GM19372 (cell line): ENCODE results near the gene LBX2.
"Not testable (repeated sequence)": the region's sequence is repeated elsewhere in the genome, so short reads cannot be mapped to it uniquely, and the experiment has no call there.

Source experiments
- ATAC-seq: cut with Tn5 transposase; IDR thresholded peaks from one replicate; pipeline ENCODE4 v1.9.1; 2021; ENCODE audit warnings: mild to moderate bottlenecking, low read depth, moderate library complexity; ENCODE audit not compliant: unreplicated experiment

Gene LBX2

DNA sequence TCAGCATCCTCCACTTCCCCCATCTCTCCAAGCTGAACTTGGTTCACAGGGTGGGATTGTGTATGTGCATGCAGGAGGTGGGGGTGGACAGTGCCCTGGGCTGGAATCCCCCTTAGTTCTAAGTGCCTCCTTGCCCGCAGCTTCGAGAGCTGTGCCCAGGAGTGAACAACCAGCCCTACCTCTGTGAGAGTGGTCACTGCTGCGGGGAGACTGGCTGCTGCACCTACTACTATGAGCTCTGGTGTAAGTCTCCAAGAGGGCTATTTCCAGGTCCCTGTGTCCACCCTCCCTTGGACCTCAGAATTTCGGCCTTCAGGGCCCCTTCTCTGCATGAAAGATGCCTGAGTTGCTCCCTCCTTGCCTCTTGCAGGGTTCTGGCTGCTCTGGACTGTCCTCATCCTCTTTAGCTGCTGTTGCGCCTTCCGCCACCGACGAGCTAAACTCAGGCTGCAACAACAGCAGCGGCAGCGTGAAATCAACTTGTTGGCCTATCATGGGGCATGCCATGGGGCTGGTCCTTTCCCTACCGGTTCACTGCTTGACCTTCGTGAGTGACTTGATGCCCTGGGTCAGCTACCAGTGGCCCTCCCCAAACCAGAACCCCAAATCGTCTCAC is 39.8 kb downstream of the LBX2 start:
- not testable (repeated sequence) for ATAC-seq

DNA sequence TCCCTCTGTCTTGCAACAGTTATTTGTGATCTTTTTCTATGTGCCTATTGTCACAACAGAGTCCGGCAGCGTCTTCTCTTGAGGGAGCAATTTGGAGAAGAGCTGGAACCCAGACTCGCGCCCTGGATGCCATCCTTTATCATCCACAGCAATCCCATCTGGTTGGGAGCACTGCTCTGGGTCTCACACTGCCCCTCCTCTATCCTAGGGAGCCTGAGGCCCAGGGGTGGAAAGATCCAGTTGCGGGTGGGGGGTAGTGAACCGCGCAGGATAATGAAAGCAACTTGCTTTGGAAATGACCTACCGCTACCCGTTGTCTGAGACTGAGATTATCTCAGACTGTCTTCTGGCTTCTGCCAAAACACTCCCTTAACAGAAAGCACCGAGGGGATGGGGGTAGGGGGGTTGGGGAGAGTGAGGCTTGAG is 40.5 kb downstream of the LBX2 start:
- no peak for ATAC-seq

DNA sequence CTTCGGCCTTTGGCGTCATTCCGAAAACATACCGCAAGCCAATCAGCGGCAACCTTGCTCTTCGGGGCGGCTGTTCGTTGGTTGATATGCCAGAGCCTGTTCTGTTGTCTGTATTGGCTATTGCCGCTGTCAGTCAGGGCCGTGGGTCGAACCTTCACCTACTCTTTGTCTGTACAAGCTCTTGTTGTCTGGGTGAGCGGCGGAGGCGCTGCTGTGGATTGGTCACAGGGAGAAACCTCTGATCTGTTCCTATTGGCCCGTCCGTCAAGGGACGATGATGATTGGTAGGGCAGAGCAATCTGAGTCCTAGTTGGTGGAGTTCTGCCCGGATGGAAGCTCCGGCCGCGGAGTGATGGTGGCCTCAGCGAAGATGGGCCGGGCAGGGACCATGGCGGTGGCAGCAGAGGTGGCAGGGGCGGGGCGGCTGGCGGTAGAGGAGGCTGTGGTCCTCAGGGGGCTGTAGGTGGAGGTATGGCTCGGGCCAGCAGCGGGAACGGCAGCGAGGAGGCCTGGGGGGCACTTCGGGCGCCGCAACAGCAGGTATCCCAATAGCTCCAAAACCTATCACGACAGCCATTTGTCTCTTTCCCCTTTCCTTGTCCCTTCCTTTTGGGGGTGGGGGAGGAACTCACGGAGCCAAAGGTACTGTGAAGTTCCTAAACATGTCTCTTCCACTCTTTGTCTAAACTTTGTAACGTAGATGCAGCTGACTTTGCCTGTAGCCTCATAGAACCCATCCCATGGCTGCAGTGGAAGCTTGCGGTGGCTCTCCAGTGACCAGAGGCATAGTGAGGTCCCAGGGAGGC is 41.1 kb downstream of the LBX2 start, which contains the start of gene WBP1:
Gene WBP1 (plus strand): TSS at position 307 of the 806 bp plus-strand sequence. CDS start 165 bp downstream, at position 472.
- peak; percentile 76 for ATAC-seq

DNA sequence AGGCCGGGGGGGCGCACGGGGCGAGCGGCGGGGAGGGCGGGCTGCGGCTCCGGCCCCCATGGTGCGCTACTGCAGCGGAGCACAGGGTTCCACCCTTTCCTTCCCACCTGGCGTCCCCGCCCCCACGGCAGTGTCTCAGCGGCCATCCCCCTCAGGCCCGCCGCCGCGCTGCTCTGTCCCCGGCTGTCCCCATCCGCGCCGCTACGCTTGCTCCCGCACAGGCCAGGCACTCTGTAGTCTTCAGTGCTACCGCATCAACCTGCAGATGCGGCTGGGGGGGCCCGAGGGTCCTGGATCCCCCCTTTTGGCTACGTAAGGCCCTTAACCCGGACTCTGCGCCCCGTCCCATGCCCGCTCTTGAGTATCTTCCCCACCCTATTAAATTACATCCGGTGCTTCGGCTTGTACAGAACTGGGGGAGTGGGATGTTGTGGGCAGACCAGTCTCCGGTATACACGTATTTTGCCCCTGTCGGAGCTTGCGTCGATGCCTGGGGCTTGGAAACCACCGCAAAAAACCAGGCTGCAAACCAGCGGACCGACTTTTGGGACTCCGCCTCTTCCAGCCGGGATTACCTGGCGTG is 41.8 kb downstream of the LBX2 start:
- ATAC-seq, result peak; percentile 34

DNA sequence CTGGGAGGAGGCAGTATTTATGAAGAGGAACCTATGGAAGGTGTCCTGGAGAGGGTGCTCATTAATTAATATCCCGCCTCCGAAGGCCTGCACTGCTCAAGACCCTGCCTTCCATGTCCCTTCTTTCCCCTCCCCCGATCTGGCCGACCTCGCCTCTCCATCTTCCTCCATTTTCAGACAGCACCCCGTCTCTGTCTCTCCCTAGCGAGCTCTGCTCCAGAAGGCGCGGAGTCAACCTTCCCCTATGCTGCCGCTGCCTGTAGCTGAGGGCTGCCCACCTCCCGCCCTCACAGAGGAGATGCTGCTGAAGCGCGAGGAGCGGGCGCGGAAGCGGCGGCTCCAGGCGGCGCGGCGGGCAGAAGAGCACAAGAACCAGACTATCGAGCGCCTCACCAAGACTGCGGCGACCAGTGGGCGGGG is 42.3 kb downstream of the LBX2 start:
- no peak for ATAC-seq

DNA sequence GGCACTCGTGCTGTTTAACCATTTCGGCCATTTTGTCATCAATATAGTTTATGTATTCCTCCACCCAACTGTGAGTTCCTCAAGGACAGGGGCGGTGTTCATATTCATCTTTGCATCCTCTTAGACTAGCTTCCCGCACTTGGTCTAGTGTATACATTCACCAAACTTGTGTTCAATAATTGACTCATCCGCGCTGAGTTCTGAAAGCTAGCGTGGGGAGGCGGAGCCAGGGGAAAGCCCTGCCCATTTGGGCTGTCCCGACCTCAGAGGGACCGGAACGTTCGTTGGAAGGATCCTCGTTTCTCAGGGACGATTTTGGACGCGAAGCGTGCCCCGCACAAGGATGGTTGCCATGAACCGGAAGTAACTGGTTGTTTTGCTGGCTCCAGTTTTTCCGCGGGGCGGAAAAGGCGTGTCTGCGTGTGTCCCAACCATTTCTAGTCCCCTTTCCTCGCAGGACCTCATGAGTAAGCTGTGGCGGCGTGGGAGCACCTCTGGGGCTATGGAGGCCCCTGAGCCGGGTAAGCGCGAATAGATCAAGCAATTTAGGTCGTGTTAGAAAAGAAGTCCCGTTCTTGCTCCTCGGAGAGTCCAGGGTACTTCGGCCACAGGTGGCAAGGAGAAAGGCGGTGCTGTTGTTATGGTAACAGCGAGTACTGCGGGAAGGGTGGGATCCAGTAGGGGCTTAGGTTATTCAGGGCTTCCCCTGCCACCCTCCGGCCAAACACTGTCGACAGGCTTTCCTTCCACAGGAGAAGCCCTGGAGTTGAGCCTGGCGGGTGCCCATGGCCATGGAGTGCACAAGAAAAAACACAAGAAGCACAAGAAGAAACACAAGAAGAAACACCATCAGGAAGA is 44.5 kb downstream of the LBX2 start, which contains the start of gene INO80B:
Gene INO80B (plus strand): TSS at position 434 of the 858 bp plus-strand sequence. CDS start 30 bp downstream, at position 464.
- peak; percentile 37 for ATAC-seq

DNA sequence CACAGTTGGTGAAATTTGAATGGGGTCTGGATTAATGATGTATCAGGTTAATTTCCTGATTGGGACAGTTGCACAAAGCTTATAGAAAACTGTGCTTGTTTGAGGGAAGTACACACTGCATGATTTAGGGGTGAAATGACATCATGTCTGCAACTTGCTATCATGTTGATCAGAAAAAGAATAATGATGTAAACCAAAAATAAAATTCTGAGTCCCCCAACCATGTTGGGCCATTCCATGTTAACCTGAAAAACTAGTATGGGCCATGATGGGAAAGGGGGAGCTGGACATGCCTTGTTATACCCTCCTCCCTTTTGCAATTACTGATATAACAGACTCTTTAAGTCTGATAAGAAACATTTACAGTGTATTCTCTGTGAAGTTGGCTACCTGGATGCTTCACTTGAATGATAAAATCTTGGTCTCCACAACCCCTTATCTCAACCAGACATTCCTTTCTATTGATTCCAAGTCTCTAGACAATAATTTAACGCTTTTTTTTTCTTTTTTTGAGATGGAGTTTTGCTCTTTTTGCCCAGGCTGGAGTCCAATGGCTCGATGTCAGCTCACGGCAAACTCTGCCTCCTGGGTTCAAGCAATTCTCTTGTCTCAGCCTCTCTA is 48.7 kb downstream of the LBX2 start:
- ATAC-seq, result no peak

DNA sequence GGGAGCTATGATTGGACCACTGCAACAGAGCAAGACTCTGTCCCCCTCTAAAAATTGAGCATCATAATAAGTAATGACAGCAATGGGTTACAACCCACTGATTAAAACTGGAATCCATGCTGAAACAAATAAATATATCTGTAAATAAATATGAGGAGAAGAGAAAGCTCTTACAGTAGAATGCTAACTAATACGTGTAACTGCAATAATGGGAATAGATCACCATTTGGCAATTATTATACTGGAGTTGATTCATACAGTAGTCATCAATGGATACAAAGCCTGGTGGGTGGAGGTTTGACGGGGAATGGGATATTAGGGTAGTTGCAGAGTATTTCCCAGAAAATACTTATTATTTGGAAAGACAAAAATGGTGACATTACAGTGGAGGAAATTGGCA is 50.6 kb downstream of the LBX2 start:
- ATAC-seq, result no peak
